Frontal cortex (tissue), 4 donors: ENCODE results near the gene KIF18B. TPM values are rescaled to one million over a fixed set of nuclear protein-coding genes. Genes with fewer than 3 reads are reported as not detected.

Experiments used
- DNase-seq, 2 donors: peaks; one replicate each; pipeline ENCODE4 v3.0.0; 2012; ENCODE audit warnings: low spot score in 2 of 2
- FAIRE-seq: peaks from 2 replicates; lab custom pipeline; 2012; peaks lifted over from hg19 to GRCh38; lab: Jason Lieb, UNC
- total RNA-seq: library from RNA; depleted of rRNA; stranded (reverse); fragments of >200 nt; gene quantifications from one replicate; pipeline ENCODE4 v1.2.3, GENCODE V29; 2014
- donor health status: control.
- donor health status: control.
- donor health status: control.

The KIF18B gene
- total RNA-seq, 1 donor from 2014 or later, result 0.41 TPM

- FAIRE-seq, result no peak
- no peak for DNase-seq
These were observed 5.8 kb downstream of the KIF18B start for GRCh38 chr17:44941712-44942331.

DNA sequence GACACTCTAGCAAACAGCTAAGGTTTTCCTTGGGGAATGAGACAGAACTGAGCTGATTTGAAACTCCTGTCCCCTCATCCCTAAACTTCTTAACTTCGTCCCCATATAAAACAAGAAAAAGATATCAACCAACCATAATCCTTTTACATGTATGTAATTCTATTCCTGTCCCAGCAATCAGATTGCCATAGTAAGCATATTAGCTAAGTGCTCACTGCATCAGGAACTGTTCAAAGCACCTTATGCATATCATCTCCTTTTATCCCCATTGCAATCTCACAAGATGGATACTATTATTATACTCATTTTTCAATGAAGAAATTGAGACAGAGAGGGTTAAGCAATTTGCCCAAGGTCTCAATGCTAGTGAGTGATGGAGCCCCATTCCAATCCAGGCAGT, 6.8 kb downstream of the KIF18B start:
- FAIRE-seq (no peak), DNase-seq (no peak)

GRCh38 chr17:44940317-44940716, 7.3 kb downstream of the KIF18B start:
- FAIRE-seq (no peak), DNase-seq (no peak)

- no peak for FAIRE-seq
- no peak for DNase-seq
These were observed 12.5 kb downstream of the KIF18B start for GRCh38 chr17:44935116-44935515.

DNA sequence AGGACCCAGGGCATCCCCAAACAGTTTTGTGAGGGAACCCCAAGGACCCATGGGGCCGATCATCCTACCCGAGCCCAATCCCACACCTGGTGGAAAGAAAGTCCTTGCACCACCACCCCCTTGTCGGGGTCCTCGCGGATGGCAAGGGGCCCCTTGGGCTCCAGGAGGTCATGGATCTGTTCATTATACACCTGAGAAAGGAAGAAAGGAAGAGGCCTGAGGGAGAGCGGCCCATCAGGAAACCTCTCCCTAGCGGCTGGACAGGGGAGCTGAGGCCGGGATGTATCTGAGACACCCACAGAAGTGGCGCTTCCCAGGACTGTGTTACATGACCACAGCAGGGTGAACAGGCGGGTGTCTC, 12.8 kb downstream of the KIF18B start:
- FAIRE-seq, result no peak

DNA sequence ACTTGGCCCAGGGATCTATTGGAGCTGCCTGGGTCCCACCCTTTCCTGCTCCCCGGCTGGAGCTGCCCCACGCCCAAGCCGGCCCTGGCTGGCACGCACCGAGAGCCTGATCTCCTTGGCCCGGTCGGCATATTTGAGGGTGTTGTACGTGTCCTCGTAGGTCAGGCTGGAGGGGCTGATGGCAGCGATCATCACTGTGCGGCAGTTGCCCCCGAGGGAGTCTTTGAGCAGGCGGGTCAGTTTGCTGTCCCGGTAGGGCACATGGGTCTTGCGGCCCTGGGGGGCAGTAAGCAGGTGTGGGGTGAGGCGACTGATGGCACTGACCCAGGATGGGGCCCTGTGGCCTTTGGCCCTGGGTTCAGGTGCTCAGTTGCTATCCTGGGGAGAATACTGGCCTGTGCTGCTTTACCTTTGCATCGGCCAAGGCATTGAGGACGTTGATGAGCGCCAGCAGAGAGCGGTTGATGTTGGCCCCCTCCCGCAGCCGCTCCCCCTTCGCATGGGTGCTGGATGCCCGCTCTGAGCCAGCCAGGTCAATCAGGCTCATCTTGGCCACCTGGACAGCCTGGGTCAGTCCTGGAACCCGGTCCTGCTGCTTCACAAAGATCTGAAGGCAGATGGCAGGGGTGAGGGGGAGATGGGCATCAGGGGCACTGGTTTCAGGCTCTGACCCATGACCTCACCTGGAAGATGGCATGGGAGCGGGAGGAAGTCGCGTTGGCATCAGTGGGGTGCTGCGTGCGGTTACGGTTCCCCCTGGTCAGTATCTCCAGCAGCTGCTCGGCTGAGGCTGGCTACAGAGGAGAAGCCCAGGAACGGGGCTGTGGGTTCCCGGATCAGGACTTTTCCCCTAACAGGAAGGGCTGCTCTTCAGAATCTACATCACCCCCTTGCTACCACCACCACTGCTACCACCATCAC, 13.5 kb downstream of the KIF18B start:
- FAIRE-seq, result no peak
- no peak for DNase-seq

More for the DNA sequence above, 12.8 kb downstream of the KIF18B start:
- no peak for DNase-seq

GRCh38 chr17:44932787-44933097, 14.8 kb downstream of the KIF18B start:
- DNase-seq, result no peak
- FAIRE-seq, result no peak

GRCh38 chr17:44932096-44932786, 15.3 kb downstream of the KIF18B start:
- FAIRE-seq, result no peak
- no peak for DNase-seq

DNA sequence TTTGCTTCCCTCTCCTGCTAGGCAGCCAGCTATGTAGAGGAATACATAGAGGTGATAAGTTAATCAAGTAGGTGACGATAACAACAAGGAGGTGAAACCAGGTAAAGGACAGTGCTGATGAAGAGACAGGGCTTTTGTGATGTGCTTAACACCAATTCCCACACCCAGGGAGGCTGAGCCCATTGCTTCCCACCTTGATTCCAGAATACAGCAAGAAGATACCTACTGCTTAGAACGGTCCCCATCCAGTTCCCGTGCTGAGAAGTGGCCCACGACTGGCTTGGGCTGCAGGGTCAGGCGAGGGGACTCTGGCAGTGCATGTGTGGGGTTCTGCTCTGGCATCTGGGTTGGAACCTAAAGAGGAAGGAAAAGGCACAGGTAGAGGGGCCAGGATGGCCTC, 16.2 kb downstream of the KIF18B start:
- FAIRE-seq (no peak), DNase-seq (no peak)

GRCh38 chr17:44930667-44931066, 16.9 kb downstream of the KIF18B start:
- DNase-seq (no peak), FAIRE-seq (no peak)

- FAIRE-seq, result no peak
These were observed 18.4 kb downstream of the KIF18B start for GRCh38 chr17:44928950-44929720.

GRCh38 chr17:44928136-44928535, 19.4 kb downstream of the KIF18B start:
- DNase-seq (no peak), FAIRE-seq (no peak)

More at GRCh38 chr17:44928950-44929720, 18.4 kb downstream of the KIF18B start:
- DNase-seq, result no peak

GRCh38 chr17:44927696-44928095, 19.9 kb downstream of the KIF18B start:
- no peak for FAIRE-seq
- no peak for DNase-seq

DNA sequence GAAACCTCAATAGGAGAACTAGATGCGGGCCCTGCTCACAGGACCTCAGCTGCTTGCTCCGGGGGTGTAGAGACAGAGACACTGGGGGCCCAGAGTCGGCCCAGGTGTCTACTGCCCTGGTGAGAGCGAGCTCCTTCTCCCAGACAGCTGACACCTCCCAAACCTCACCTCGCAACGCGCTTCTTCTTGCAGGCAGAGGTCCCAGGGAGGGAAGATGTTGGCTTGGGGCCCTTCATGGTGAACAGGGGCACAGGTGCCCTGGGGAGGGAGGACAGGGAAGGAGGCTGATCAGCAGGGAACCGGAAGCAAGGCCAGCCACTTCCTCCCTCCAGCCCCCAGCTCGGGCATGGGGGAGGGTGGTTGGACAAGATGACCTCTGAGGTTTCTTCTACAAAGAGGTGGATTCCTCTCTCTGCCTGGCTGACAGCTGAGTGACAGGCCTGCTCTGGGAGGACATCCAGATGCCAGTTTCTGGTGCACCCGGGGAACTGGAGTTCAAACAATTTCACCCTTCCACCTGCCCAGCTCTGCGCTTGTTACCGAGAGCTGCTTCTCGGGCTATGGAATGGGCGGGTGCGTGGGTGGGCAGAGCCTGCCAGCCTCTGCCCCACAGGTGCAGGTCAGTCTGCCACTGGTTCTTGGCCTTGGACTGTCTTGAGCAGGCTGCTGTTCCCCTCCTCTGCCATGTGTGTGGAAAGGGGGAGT, 20.6 kb downstream of the KIF18B start:
- no peak for DNase-seq

DNA sequence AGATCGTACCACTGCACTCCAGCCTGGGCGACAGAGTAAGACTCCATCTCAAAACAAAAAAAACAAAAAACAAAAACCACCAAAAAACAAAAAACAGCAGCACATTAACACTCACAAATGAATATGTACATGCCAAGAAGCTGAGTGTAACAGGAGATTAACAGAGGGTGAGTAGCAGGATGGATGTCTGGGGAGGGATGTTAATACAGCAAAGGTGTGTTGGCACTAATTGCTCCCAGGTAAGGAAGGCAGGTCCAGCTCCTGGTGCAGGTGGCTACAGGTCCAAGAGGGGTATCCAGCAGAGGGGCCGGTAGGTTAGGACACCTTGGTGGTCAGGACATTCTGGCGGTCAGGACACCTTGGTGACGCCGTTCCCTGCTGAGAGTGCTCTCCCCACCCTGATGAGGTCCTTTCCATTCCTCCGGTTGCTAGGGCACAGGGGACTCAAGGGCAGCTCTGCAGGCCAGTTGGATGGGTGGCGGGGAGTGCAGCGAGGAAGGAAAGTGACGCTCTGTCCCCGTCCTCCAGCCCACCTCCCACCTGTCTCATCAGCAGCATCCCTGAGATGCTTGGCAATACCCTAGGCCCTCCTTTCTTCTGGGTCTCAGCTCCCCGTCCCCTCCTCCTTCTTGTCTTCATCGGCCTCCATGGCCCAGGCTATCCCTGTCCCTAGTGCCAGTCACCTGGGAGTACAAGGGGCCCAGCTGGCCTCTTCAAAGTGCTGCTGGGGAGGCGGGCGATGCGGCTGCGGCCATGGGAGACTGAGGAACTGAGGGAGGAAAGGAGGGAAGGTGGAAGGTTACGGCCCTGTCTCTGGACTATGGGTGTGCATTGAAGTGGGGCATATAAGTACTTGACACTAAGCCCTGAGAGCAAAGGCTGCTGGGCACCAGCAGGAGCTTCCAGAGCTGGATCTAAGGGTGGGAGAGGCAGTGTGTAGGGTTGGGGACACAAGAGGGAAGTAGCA, 21.6 kb downstream of the KIF18B start:
- no peak for DNase-seq
- FAIRE-seq, result no peak

More for the DNA sequence above, 20.6 kb downstream of the KIF18B start:
- no peak for FAIRE-seq

DNA sequence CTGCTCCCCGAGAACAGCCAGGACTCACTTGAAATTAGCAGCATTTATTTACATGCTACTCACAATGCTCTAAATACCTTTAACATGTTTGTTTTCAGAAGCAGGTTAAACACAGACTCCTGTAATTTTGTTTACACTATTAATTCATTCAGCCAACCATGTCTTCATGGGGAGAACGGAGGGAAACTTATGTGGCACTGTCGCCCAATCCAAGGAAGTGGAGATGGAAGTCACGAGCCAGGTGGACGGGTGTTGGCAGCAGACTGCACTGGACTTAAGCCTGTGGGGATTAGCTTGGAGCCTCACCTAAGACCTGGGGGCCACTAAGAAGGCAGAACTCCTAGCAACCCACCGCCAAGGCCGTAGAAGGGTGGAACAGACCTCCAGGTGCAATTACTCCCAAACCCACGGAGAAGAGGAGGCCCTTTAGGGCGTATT, 23.4 kb downstream of the KIF18B start:
- DNase-seq, result no peak
- no peak for FAIRE-seq

DNA sequence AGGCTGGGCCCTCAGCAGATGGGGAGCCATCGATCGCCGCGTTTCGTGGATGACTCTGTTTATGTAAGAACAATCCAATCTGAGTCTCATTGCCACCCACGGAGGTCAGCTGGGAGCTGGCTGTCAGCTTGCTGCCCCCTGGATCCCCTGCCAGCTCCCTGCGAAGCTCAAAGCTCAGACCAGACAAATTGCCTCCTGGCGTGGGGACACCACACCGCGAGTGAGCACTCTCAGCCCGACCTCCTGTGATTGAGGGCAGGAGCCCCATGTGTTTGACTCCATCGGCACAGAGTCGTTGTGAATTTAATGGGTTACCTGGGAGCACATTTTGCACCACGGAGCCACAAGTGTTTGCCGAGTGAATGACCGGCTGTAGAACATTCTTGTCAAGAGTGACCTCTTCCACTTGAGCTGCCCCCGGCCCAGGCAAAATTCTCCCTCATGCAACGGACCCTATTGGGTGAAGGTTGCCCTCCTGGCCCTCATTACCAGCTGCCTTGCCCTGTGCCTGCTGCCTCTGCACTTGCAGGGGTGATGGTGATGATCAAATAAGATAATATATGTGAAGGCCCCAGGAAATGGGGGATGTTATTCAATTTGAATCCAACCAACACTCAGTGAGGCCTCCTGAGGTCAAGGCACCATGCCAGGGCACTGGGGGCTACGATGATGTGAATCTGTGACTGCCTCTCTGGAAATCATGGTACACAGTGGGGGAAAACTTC, 24.7 kb downstream of the KIF18B start:
- no peak for DNase-seq
- FAIRE-seq, result no peak

DNA sequence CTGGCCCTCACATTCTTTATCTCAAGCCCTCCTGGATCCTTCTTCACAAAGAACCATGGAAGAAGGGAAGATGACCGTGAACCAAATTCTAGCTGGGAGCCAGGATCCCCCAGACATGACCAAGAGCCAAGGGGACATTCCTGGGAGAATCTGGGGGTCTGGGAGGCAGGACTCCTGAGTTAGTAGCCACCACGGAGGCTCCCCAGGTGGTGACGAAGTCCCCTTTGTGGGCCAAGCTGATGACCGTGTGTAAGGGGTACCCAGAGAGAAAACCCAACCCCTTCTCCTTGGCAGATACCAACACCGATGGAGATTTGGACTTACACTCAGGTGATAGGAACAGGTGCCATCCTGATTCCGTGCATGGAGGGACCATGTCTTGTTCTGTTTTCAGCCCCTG, 25.4 kb downstream of the KIF18B start:
- no peak for DNase-seq
- no peak for FAIRE-seq
